Dermis microvascular lymphatic vessel endothelial cell (primary cell): Measurements from ENCODE around the gene MAFF. TPM values are rescaled to one million over a fixed set of nuclear protein-coding genes. Genes with fewer than 3 reads are reported as not detected.
"Not testable (repeated sequence)": the region's sequence is repeated elsewhere in the genome, so short reads cannot be mapped to it uniquely, and the experiment has no call there.

ENCODE experiments used
- DNase-seq, 2 donors: peaks; one replicate each; pipeline versions ENCODE4 v3.0.0 to v3.0.0-alpha.2; 2010; ENCODE audit warnings: low read depth in 2 of 2
- total RNA-seq: library from RNA; depleted of rRNA; stranded (reverse); fragments of >200 nt; gene quantifications from 2 replicates; pipeline ENCODE4 v1.2.1, GENCODE V29; 2014

Gene MAFF
- 34.9 and 122 TPM in 2 replicates for total RNA-seq

DNA sequence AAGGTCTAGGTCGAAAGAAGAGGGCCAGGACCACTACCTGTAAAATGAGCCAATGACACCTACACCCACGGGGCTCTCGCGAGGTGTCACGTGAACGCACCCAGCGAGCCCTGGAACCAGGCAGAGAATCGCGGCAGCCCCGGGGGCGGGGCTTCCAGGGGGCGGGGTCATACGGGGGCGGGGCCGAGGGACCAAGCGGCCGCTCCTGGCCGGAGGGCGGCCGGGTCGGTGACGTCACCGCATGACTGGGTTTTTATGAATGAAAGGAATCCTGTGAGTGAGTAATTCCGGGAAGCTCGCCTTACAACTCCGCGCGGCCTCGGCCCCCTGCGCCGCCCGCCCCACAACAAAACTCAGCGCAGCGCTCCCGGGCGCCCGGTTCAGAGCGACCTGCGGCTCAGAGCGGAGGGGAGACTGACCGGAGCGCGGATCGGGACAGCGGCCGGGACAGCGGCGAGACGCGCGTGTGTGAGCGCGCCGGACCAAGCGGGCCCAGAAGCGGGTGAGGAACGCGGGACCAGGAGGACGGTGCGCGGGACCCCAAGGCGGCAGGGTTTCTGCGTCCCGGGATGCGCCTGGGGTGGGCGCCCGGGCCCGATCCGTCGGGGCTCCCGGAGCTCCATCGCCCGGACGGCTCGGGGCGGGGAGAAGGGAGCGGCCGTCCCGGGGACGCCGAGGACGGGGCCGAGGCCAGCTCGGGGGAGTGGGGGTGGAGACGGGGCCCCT, at the start of gene MAFF:
Gene MAFF, plus strand, starts transcription at position 284 of the 726 bp plus-strand sequence. CDS start 11,860 bp downstream, outside the sequence.
- DNase-seq: peak; percentile 93 to 98

DNA sequence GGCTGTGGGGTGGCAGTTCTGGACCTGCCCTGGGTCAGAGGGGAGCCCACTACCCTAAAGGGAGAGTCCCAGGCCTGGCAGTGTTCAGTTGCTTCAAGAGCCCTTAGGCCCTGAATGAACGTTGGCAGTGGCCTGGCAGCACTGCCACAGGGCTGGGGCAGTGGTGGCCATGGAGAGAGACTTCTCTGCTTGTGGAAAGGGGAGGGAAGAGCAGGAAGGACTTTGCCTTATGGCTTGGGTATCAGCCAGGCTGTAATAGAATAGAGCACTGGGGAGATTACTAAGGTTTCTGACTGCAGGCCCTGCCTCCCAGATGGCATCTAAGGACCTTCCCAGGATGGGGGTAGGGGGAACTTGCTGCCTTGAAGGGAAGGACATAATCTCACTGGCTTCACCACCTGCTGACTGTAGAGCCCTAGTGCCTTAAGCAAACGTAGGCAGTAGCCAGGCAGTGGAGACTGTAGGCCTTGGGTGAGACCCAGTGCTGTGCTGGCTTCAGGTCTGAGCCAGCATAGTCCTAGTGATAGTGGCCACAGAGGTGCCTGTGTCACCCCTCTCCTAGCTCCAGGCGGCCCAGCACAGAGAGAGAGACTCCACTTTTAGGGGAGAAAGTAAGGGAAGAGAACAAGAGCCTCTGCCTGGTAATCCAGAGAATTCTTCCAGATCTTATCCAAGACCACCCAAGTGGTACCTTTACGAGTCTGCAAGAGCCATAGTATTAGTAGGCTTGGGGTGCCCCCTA, 47.8 kb upstream of the MAFF start:
- DNase-seq: no peak

DNA sequence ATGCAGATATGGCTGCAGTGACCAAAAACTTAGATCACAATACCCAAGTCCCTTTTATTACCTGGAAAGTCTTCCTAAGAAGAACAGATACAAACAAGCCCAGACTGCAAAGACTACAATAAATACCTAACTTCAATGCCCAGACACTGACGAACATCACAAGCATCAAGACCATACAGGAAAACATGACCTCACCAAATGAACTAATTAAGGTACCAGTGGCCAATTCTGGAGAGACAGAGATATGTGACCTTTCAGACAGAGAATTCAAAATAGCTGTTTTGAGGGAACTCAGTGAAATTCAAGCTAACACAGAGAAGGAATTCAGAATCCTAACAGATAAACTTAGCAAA, 47.3 kb upstream of the MAFF start:
- DNase-seq: not testable (repeated sequence)

DNA sequence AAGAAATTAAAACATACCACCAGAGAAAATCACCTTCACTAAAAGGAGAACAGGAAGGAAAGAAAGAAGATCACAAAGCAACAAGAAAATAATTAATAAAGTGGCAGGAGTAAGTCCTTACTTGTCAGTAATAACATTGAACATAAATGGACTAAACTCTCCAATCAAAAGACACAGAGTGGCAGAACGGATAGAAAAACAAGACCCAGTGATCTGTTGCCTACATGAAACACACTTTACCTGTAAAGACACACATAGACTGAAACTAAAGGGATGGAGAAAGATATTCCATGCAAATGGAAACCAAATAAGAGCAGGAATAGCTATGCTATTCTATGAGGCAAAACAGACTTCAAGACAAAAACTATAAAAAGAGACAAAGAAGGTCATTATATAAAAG, 46.1 kb upstream of the MAFF start:
- no peak for DNase-seq

DNA sequence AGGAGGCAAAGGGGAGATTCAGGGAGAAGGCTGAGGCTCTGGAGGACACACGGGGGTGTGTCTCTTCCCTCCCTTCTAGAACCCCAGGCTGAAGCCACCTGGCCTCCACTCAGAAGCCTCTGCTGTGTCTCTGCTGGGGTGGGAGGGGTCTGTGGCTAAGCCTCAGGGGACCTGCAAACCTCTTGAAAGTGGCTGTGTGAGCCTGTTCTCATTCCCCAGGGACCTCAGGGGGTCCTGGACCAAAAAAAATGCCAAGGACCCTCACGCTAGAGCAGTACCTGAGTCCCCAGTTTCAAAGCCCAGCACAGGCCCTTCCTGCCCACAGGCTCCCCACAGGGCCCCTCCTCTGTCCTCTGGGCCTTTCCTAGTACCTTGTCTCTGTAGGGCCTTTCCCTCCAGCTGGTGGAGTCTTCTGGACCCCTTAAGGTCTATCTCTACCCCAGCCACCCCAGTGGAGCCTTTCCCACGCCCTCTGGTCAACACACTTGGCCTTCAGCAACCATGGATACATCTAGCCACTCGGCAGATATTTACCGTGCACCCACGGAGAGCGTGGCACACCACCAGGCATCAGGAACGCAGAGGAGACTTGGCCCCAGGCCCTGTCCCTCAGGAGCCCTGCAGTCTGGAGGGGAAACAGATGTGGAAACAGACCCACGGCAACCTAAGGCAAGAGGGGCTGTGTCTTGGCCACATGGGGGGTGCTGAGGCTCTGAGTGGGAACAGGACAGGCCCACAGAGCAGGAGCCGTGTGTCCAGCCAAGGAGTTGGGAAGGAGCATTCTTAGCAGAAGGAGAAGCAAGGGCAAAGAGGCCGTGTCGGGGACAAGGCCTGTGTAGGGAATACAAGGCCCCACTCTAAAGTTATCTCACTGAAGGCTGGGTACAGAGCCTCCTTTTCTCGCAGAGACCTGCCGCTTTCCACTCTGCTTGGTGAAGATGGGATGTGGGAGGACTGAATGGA, 38.6 kb upstream of the MAFF start:
- DNase-seq: no peak

DNA sequence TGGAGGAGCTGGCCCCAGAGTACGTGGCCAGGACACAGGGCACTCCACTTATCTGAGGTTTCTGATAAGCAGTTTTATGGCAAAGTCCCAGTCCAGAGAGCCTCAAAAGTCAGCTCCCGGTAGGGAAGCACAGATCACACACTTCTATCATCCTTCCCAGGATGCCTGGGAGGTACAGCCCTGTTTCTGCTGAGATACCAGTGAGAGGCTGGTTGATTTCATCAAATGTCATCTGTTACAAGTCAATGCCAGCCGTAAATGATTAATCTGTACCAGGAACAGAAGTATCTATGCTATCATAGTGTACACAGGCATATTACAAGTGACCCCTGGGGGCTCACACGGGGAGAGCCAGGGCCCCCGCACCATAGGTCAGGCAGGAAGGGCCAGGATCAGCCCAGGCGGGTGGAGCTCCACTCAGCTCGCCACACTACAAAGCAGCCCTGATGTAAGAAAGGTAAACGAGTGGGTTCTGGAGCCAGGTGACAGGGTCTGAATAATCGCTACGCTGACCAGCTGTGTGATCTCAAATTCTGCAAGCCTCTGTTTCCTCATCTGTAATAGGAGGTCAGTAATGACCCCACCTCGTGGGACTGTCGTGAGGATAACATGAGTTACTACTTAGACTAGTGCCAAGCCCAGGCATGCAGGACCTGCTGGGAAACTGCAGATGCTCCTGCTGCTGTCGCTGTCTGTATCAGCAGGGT, 37.8 kb upstream of the MAFF start:
- no peak for DNase-seq

DNA sequence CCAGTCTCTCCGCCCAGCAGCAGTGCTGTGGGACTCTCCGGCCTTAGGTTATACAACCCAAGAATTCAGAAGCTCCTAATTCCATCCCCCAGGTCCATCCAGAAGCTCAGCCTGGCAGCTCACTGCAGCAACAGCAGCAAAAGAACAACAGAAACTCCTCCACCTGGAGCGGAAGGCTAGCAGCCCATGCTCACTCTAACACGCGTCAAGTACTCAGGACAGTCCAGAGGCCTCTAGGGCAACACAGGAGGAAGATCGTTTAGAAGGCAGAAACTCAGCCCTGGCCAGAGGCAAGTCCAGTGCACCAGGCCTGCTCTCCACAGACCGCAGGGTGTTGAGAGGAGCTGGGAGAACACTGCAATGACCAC, 37.3 kb upstream of the MAFF start:
- no peak for DNase-seq

DNA sequence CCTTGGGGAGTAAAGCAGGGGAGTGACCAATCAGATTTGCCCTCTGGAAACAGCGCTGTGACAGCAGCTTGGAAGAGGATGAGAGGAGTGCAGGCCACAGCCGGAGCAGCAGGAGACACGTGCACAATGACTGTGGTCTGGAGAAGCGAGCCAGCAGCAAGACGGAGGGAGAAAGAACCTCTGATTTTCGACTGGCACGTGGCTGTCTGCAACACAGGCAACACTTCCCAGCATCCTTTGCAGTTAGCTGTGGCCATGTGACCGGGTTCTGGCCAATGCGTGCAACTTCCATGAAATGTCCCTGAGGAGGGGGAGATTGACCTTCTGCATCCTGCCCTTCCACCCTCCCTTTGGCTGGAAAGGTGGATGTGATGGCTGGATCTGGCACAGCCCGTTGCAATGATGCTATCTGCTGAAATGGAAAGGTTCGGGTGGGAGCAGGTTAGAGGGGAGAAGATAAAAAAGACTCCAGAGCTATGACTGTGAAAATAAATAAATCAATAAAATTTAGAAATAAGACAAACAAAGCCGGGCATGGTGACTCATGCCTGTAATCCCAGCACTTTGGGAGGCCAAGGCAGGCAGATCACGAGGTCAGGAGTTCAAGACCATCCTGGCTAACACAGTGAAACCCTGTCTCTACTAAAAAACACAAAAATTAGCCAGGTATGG, 35.7 kb upstream of the MAFF start:
- no peak for DNase-seq

DNA sequence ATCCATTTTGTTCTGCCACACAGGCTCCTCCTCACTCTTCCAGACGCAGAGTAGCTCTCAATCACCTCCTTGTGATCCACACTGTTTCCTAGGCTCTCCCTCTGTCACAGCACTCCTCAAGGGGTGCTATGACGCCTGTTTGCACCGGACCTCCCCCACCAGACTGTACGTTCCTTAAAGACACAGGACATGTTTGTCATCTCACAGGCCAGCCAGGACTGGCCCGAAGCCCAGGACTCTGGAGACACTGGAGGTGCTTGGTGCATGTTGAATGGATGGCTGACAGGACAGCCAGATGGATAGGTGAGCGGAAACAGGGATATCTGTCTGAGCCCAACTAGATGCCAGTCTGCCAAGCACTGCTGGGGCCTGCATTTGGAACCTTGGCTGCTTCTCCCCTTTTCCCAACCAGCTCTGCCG, 33.8 kb upstream of the MAFF start:
- no peak for DNase-seq

DNA sequence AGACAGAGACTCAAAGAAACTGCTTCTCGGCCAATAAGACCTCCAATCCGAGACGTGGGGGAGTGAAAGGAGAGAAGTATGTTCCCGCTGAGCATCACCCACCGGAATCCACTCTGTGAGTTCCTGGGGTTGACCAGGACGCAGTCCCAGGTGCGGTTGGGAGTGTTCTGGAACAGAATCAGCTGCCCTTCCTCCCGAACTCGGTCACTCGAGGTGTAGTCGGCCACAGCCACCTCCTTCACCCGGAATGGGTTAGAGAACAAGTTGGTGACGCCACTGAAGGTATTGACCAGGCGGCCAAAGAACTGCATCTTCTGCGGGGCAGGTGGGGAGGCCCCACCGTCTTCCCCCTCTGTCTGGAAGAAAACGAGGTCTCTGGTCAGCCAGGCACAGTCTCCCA, 32.7 kb upstream of the MAFF start:
- DNase-seq: no peak

DNA sequence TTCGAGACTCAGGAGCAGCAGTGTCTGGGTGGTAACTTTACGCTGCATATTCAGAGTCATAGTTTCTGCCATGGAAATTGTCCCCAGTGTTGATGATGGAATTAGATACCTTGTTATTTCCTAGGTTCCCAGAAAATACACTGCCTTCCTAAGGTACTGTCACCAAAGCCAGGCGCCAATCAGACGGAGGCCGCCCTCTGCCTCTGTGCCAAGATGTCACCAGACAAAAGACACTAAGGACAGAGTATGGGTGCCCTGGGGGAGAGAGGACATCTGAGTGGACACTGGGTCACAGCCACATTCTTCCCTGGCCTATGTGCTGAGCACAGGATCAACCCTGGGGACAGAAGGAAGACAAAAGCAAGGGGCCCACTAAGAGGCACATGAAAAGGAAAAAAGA, 31.3 kb upstream of the MAFF start:
- DNase-seq: no peak

DNA sequence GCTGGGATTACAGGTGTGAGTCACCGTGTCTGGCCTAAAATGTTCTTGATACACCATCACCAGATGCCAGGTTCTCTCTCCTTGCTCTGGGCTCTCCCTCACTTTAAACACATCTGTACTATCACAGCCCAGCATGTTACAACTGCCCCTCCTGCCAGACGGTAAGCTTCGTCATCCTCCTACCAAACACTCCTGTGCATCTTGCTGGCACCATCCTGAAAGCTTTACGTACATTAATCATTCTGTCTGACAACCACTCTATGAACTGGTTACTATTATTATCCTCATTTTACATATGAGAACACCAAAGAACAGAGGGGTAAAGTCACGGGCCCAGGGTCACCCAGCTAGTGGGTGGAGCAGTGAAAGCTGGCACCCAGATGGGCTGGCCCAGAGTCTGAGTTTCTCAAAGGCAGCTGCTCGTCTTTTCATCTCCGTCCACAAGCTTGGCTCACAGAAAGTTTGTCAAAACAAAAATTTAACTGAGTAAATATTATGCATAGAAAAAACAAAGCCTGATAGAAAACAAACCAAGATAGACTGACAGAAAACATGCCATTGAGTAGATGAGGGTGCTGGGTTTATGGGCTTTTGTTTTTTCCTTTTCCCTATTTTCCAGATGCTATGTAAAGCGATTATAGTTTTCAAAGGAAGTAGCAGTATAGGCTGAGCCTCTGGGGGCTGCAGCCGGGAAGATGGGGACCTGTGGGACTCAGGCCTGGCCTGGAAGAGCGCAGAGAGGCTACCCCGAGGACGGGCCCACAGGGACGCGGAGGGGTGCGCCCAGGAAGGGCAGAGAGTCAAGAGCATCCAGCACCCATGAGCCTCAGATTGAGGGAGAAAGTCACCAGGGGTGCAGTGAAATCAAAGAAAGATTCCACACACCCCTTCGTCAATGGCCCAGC, 29.6 kb upstream of the MAFF start:
- DNase-seq: peak in 1 of 2 donors; percentile 79

DNA sequence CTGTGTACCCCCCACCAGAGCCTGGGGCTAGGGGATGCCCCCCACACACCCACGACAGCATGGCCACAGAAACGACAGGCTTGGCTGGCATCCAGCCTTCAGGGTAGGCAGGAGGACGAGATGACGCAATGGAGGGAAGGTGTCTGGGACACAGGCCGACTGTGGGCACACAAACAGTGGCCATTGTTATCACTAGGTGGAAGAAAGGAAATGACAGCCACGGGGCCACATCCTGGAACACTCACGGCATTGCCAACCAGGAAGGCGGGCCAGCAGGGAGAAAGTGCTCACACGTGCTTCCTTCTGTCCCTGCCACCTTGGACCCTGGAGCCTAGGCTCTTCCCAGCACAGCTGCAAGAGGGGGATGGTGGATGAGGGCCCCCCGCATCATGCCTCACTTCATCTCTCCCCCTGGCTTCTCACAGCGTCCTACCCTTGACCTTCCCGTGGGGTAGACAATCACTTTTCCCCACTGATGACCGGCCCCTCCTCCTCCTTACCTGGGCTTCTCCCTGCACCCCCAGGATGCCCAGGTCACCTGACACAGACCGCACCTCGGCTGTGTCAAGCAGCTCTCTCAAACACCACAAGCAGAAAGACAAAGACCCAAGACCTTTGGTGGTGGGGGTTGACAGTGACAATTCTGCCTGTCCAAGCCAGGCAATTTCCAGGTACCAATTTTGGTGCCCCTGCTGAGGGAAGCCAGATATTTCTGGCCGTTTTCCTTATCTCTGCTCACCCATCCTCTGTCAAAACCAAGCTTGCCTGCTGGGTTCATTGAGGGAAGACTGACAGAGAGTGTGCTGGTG, 28.8 kb upstream of the MAFF start:
- DNase-seq: peak; percentile 99

DNA sequence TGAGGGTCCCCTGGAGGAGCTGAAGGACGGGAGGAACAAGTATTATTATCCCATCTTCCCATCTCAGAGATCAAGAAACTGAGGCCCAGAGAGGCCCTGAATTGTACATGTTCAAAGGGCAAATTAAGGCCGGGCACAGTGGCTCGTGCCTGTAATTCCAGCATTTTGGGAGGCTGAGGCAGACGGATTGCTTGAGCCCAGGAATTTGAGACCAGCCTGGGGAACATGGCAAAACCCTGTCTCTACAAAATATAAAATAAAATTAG, 28.2 kb upstream of the MAFF start:
- DNase-seq: no peak

DNA sequence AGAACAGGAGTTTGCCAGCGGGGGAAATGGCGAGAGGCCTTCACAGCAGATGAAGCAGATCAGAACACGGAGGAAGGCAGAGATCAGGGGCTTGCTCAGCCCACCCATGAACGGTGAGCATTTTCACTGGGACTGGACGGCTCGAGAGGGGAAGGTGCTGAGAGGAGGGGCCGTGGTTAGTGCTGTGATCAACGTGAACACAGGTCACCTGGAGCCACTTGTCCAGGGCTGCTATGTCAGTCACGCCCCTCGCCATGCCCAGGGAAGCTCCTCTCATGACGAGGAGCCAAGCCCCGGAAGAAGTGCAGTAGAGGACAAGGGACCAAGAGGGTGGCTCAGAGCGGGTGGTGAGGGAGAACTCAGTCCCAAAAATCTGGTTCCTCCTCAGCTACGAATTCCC, 27.2 kb upstream of the MAFF start:
- no peak for DNase-seq

DNA sequence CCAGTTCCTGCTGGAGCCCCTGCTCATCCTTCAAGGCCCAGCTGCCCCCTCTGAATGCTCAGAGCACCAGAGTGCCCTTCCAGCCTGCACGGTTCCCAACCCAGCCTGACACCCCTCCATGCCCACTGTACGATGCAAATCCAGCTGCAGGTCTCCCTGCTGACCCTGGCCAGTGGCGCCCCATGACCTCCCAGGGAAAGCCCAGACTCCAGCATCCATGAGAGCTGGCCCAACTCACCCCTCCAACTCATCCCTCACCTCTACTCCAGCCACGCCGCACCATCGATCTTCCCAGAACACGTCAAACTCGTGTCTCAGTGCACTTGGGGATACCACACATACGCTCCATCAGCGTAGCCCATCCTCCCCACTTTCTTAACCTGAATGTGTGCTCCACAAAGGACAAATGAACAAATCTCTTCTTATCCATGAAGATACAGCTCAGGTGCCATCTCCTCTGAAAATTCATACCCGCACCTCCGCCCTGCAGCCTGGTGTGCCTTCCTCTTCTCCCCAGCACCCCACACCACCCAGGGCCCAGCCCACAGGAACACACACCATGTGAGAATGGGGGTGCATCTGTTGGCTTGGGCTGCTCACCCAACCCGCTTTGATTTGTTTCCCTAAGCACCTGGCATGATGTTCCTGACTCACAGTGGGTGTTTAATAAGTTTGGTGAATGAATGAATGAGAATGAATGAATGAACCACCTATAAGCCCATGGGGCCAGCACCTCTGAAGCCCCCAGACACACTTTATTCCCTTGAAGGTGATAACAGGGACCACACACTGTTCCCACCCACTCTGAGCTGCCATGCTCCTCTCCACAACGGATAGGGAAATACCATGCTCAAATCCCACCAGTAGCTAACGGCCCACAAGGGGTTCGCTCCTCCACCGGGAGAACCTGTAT, 26.3 kb upstream of the MAFF start:
- peak in 1 of 2 donors; percentile 26 for DNase-seq

DNA sequence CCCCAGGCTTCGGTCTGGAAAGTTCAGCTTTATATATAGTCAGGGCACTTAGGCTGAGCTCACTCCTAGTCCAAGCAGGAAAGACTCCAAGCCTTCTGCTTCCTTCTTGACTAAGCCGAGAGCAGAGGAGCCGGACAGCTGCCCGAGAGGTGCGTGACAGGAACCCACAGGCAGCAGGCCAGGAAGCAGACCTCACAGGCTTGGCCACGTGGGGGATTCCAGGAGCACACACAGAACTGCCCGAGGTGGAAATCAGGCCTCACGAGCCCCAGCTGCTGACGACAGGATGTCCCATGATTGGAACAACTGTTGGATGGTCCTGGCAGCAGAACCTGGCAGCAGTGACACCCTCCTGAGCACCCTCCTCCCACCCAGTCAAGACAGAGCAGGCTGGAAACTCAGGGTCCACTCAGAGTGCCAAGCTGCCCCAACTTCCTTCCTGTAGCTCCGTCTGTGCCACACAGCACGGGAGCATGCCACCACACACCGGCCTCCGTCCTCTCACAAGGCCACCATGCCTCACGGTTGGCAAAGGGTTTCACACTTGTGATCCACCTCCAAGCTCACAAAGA, 25.5 kb upstream of the MAFF start:
- peak; percentile 99 to 100 for DNase-seq

DNA sequence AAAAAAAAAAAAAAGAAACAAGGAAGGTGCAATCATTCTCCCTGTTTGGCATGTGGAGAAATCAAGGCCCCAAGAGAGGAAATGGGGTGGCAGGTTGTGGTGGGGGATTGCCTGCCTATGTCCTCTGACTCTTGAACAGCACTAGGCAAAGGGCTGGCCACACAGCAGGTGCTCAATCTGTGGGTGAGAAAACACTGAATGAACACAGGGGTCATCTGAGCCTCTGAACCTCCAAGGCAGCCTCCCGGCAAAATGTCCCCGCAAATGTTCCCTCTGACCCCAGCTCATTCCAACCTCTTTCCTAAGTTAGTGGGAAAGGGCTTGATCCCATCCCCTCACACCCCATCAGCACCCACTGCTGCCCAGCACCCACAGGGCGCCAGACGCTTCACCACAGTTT, 24.8 kb upstream of the MAFF start:
- DNase-seq: no peak
